ENCODE results near the gene PDE6C.

The PDE6C gene

GRCh38 chr10:93604146-93604545, 8.2 kb upstream of the PDE6C start:
- H3K79me2 ChIP-seq (ENCODE audit: low read length) = no peaks in the 10 kb centered on the region
- H3K4me3 ChIP-seq (ENCODE audit: low read length) = no peak overlapping the region
- no peaks in the 10 kb centered on the region for H3K4me1 ChIP-seq (ENCODE audit: low read length)
- H3K36me3 ChIP-seq (replicated peaks; ENCODE audit: low read depth, low read length) = no peaks in the 10 kb centered on the region
- H3K4me2 ChIP-seq (ENCODE audit: low read length) = no peak overlapping the region
- no peak overlapping the region for H3K9ac ChIP-seq (ENCODE audit: low read length)
- no peak overlapping the region for H3K27ac ChIP-seq (ENCODE audit: low read length)
- no peak for TF ChIP-seq EZH2phosphoT487 (IDR thresholded peaks at IDR 0.05; ENCODE audit: low read depth)
- TF ChIP-seq, protein P1, sequence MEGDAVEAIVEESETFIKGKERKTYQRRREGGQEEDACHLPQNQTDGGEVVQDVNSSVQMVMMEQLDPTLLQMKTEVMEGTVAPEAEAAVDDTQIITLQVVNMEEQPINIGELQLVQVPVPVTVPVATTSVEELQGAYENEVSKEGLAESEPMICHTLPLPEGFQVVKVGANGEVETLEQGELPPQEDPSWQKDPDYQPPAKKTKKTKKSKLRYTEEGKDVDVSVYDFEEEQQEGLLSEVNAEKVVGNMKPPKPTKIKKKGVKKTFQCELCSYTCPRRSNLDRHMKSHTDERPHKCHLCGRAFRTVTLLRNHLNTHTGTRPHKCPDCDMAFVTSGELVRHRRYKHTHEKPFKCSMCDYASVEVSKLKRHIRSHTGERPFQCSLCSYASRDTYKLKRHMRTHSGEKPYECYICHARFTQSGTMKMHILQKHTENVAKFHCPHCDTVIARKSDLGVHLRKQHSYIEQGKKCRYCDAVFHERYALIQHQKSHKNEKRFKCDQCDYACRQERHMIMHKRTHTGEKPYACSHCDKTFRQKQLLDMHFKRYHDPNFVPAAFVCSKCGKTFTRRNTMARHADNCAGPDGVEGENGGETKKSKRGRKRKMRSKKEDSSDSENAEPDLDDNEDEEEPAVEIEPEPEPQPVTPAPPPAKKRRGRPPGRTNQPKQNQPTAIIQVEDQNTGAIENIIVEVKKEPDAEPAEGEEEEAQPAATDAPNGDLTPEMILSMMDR (IDR thresholded peaks at IDR 0.05; ENCODE audit: low read depth, low read length) = no peak
- H3K9me3 ChIP-seq (ENCODE audit: insufficient read depth, low read length) = no peaks in the 10 kb centered on the region
- H4K20me1 ChIP-seq (ENCODE audit: insufficient read depth, low read length) = no peaks in the 10 kb centered on the region
- no peaks in the 10 kb centered on the region for H3K27me3 ChIP-seq (ENCODE audit: low read depth, low read length)
- H2AFZ ChIP-seq (ENCODE audit: low read depth, low read length) = no peak overlapping the region

GRCh38 chr10:93608421-93608820, 3.9 kb upstream of the PDE6C start:
- no peak overlapping the region for H3K4me3 ChIP-seq (ENCODE audit: low read length)
- H3K4me1 ChIP-seq (ENCODE audit: low read length) = no peaks in the 10 kb centered on the region
- no peak overlapping the region for H2AFZ ChIP-seq (ENCODE audit: low read depth, low read length)
- no peaks in the 10 kb centered on the region for H3K79me2 ChIP-seq (ENCODE audit: low read length)
- H3K27ac ChIP-seq (ENCODE audit: low read length) = no peak overlapping the region
- TF ChIP-seq, protein P1 (IDR thresholded peaks at IDR 0.05; ENCODE audit: low read depth, low read length) = no peak
- TF ChIP-seq EZH2phosphoT487 (IDR thresholded peaks at IDR 0.05; ENCODE audit: low read depth) = no peak
- no peaks in the 10 kb centered on the region for H4K20me1 ChIP-seq (ENCODE audit: insufficient read depth, low read length)
- no peaks in the 10 kb centered on the region for H3K36me3 ChIP-seq (replicated peaks; ENCODE audit: low read depth, low read length)
- H3K9me3 ChIP-seq (ENCODE audit: insufficient read depth, low read length) = no peaks in the 10 kb centered on the region
- H3K27me3 ChIP-seq (ENCODE audit: low read depth, low read length) = no peaks in the 10 kb centered on the region
- no peak overlapping the region for H3K4me2 ChIP-seq (ENCODE audit: low read length)
- H3K9ac ChIP-seq (ENCODE audit: low read length) = no peak overlapping the region

DNA sequence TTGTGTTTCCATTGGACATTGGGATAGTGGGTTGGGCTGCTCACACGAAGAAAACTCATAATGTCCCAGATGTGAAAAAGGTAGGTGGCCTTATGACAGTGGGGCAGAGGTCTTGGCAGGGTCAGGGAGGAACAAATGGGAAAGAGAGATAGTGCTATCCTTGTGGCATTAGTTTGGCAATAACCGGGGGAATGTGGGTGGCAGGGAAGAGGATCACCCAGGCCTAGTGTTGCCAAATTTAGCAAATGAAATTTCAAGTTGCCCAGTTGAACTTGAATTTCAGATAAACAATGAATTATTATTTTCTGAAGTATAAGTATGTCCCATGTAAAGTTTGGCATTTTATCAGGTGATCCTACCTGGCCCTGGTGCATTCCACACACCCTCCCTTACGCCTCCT, 789 bp downstream of the PDE6C start:
- Histone ChIP-seq H3K36me3 (replicated peaks; ENCODE audit: low read depth, low read length) (no peaks in the 10 kb centered on the region), H3K9ac (ENCODE audit: low read length) (no peak overlapping the region), H3K27ac (ENCODE audit: low read length) (no peak overlapping the region), H2AFZ (ENCODE audit: low read depth, low read length) (no peak overlapping the region), H3K27me3 (ENCODE audit: low read depth, low read length) (no peaks in the 10 kb centered on the region), H3K9me3 (ENCODE audit: insufficient read depth, low read length) (no peaks in the 10 kb centered on the region), H4K20me1 (ENCODE audit: insufficient read depth, low read length) (no peaks in the 10 kb centered on the region), H3K4me2 (ENCODE audit: low read length) (no peak overlapping the region), H3K4me3 (ENCODE audit: low read length) (no peak overlapping the region), H3K79me2 (ENCODE audit: low read length) (no peaks in the 10 kb centered on the region), H3K4me1 (ENCODE audit: low read length) (no peaks in the 10 kb centered on the region)
- no peak for TF ChIP-seq EZH2phosphoT487 (IDR thresholded peaks at IDR 0.05; ENCODE audit: low read depth)
- TF ChIP-seq, protein P1 (IDR thresholded peaks at IDR 0.05; ENCODE audit: low read depth, low read length) = no peak

DNA sequence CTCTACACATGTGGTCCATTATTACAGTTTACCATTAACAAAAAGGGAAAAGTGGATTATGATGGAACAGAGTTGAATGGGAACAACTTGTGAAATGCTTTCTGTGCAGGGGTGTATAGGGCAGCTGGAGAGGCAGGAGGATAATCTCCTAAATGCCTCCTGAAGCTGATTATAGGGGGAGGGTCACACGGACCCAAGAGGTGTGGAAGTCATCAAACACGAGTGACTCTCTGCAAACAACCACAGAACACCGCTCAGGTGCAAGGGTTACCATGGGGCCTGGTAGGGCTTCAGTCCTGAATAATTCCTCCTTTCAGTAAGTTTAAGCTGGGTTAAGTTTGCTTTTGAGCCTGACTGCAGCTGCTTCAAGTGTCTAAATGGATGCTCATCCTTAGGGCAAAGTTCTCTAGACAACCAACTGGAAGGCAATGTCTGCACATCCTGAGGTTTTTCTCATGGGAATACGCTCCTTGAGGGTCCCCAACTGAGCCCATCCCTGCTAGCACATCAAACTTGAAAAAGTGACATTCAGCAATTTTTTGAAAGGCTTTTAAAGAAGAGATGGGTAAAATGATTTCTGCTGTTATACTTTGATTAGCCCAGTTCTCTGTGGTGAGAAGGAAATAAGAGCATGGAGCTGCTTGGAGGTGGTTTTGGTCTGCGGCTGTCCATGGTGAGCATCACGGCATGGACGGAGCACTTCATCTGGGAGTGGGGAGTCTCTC, 1.9 kb downstream of the PDE6C start:
- Histone ChIP-seq H2AFZ (ENCODE audit: low read depth, low read length) (no peak overlapping the region), H3K9ac (ENCODE audit: low read length) (no peak overlapping the region), H3K4me2 (ENCODE audit: low read length) (no peak overlapping the region), H4K20me1 (ENCODE audit: insufficient read depth, low read length) (no peaks in the 10 kb centered on the region), H3K27ac (ENCODE audit: low read length) (no peak overlapping the region), H3K27me3 (ENCODE audit: low read depth, low read length) (no peaks in the 10 kb centered on the region), H3K36me3 (replicated peaks; ENCODE audit: low read depth, low read length) (no peaks in the 10 kb centered on the region), H3K9me3 (ENCODE audit: insufficient read depth, low read length) (no peaks in the 10 kb centered on the region), H3K4me1 (ENCODE audit: low read length) (no peaks in the 10 kb centered on the region), H3K4me3 (ENCODE audit: low read length) (no peak overlapping the region), H3K79me2 (ENCODE audit: low read length) (no peaks in the 10 kb centered on the region)
- TF ChIP-seq EZH2phosphoT487 (IDR thresholded peaks at IDR 0.05; ENCODE audit: low read depth) = no peak
- TF ChIP-seq, protein P1 (IDR thresholded peaks at IDR 0.05; ENCODE audit: low read depth, low read length) = no peak

All from OCI-LY3 (cell line).